ENCODE results near the gene ACHE. TPM values are rescaled to one million over a fixed set of nuclear protein-coding genes. Genes with fewer than 3 reads are reported as not detected.

The ACHE gene
- total and polyA plus RNA-seq, 2 of the 13 experiments (the other 11 are each of a cell fraction or from before 2014, with no cell fraction given) = 0.18 to 0.40 TPM

- DNase-seq (ENCODE audit: low spot score) (no peak), ATAC-seq (no peak), FAIRE-seq (no peak)
- Histone ChIP-seq H3K4me1 (ENCODE audit: insufficient read depth, low read length) (peaks cover 45% of the 10 kb centered on the region), H4K20me1 (ENCODE audit: insufficient read depth, low read length) (peaks cover 23% of the 10 kb centered on the region), H3K27me3 (ENCODE audit: control insufficient read depth in 1 of 2, insufficient read depth in 2 of 2, low read length in 2 of 2) (peaks cover 0 to 2% of the 10 kb centered on the region in 2 experiments; a peak in 1 of 5 replicates), H3K36me3 (replicated peaks in 1 of 2; ENCODE audit: control insufficient read depth in 1 of 2, insufficient read depth in 2 of 2, low read length in 2 of 2) (peaks cover 14 to 53% of the 10 kb centered on the region in 2 experiments), H3K79me2 (ENCODE audit: insufficient read depth, low read length) (peaks cover 55% of the 10 kb centered on the region), H3K4me3 (replicated peaks in 1 of 3; ENCODE audit: insufficient read depth in 1 of 3, low read depth in 2 of 3, low read length in 3 of 3) (no peak overlapping the region), H3K9me3 (ENCODE audit: low read length) (no peaks in the 10 kb centered on the region), H2AFZ (ENCODE audit: low read length) (no peak overlapping the region), H3K27ac (ENCODE audit: extremely low read length, insufficient read depth, low read length) (no peak overlapping the region), H3K4me2 (ENCODE audit: low read depth, low read length) (no peak overlapping the region), H3K9ac (ENCODE audit: insufficient read depth, low read depth, low read length) (no peak overlapping the region)
- ChIA-PET CTCF (ENCODE audit: low intra/inter-chr PET ratio, low total read pairs) (no interaction called here), POLR2A (interaction anchor here (2.9 kb wide), 1 partner anchor 11 kb away, joined by 13 read pairs; the partner anchor contains the start of gene UFSP1)
- intact Hi-C loops (cut with micrococcal nuclease; ENCODE audit: unreplicated experiment) (no loop called here), in situ Hi-C loops (cut with HindIII; ENCODE audit: extremely low pct_ligation_motif_present, low pct_unique_long_range_greater_than_20kb) (loop anchor here (25.0 kb wide), 1 partner anchor 409 kb away; no protein-coding TSS in a partner anchor)
- 81% methylated on average over 7 of the region's 7 CpGs for WGBS (ENCODE audit: low lambda C conversion rate)
- no TSS peak for BruUV-seq (replicated peaks)
- no peak for TF ChIP-seq BATF2 (CRISPR knock-in tag; IDR thresholded peaks at IDR 0.05)
Measured at GRCh38 chr7:100878013-100878412, 17.7 kb downstream of the ACHE start.

- Histone ChIP-seq H3K27ac (ENCODE audit: extremely low read length, insufficient read depth, low read length) (peak overlapping the region; percentile 87), H3K27me3 (ENCODE audit: control insufficient read depth in 1 of 2, insufficient read depth in 2 of 2, low read length in 2 of 2) (peaks cover 0 to 2% of the 10 kb centered on the region in 2 experiments; a peak in 1 of 5 replicates), H3K9me3 (ENCODE audit: low read length) (no peaks in the 10 kb centered on the region), H3K4me2 (ENCODE audit: low read depth, low read length) (peak overlapping the region; percentile 94), H3K4me1 (ENCODE audit: insufficient read depth, low read length) (peaks cover 45% of the 10 kb centered on the region), H4K20me1 (ENCODE audit: insufficient read depth, low read length) (peaks cover 23% of the 10 kb centered on the region), H3K79me2 (ENCODE audit: insufficient read depth, low read length) (peaks cover 50% of the 10 kb centered on the region), H3K4me3 (replicated peaks in 1 of 3; ENCODE audit: insufficient read depth in 1 of 3, low read depth in 2 of 3, low read length in 3 of 3) (peak overlapping the region; percentile 84 to 89 (median 86)), H3K36me3 (replicated peaks in 1 of 2; ENCODE audit: control insufficient read depth in 1 of 2, insufficient read depth in 2 of 2, low read length in 2 of 2) (peaks cover 4 to 30% of the 10 kb centered on the region in 2 experiments), H3K9ac (ENCODE audit: insufficient read depth, low read depth, low read length) (peak overlapping the region; percentile 91), H2AFZ (ENCODE audit: low read length) (no peak overlapping the region)
- BruUV-seq (replicated peaks) = TSS peak; percentile 76
- ChIA-PET CTCF (ENCODE audit: low intra/inter-chr PET ratio, low total read pairs) (no interaction called here), POLR2A (interaction anchor here (0.5 to 2.6 kb wide), 35 partner anchors 12 to 446 kb away, joined by 3 to 141 read pairs (median 4); partner anchors contain the start of genes ACHE, EPHB4, FIS1 and GNB2)
- in situ Hi-C loops (cut with HindIII; ENCODE audit: extremely low pct_ligation_motif_present, low pct_unique_long_range_greater_than_20kb) (loop anchor here (25.0 kb wide), 1 partner anchor 412 kb away; no protein-coding TSS in a partner anchor), intact Hi-C loops (cut with micrococcal nuclease; ENCODE audit: unreplicated experiment) (no loop called here)
- peak; percentile 40 for DNase-seq (ENCODE audit: low spot score)
- peak; percentile 75 for ATAC-seq
- no peak for FAIRE-seq
- WGBS (ENCODE audit: low lambda C conversion rate) = 1% methylated on average over 25 of the region's 39 CpGs
- TF ChIP-seq KDM5A (IDR thresholded peaks at IDR 0.05; ENCODE audit: borderline replicate concordance, low read length) (peak; percentile 33; the same call in 1 of the 2 replicates), ZBTB20 (CRISPR knock-in tag; IDR thresholded peaks at IDR 0.05; ENCODE audit: borderline replicate concordance, low read depth) (no peak), ZNF782 (CRISPR knock-in tag; IDR thresholded peaks at IDR 0.05; ENCODE audit: borderline replicate concordance) (no peak), REST (IDR thresholded peaks at IDR 0.05; ENCODE audit: borderline replicate concordance in 1 of 2, low read depth in 1 of 2, low read length in 2 of 2) (no peak), AHR (CRISPR knock-in tag; IDR thresholded peaks at IDR 0.05) (peak; percentile 64; the same call in 1 of the 2 replicates), THAP7 (CRISPR knock-in tag; IDR thresholded peaks at IDR 0.05) (0 out of 2 replicates have a peak, but pooled peaks have one; percentile 16), UBTF (CRISPR knock-in tag; IDR thresholded peaks at IDR 0.05) (peak; percentile 58; the same call in 1 of the 2 replicates), HNF4A (CRISPR knock-in tag; IDR thresholded peaks at IDR 0.05) (0 out of 2 replicates have a peak, but pooled peaks have one; percentile 2)
Measured at GRCh38 chr7:100875356-100875751, 20.3 kb downstream of the ACHE start.

Measured in HepG2 (cell line).